ENCODE results near the gene TCF7L2.

Gene TCF7L2

DNA sequence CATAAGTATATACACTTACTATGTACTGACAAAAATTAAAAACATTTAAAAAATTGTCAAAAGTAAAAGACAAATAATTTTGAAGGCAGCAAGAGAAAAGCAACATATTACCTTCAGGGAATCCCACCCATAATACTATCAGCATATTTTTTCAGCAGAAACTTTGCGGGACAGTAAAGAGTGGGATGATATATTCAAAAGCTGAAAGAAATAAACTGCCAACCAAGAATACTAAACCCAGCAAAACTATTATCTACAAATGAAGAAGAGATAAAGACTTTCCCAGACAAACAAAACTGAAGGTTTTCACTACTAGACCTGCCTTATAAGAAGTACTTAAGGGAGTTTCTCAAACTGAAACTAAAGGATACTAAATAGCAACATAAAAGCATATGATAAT lies 257.9 kb downstream of the TCF7L2 start:
- Histone ChIP-seq H4K8ac (ENCODE audit: low read length) (no peak overlapping the region), H3K4me1 (ENCODE audit: control insufficient read depth, insufficient read depth, low read depth, low read length) (no peaks in the 10 kb centered on the region), H4K91ac (ENCODE audit: low read length) (no peak overlapping the region), H2AK5ac (ENCODE audit: low read length, severe bottlenecking) (no peak overlapping the region), H2BK5ac (ENCODE audit: low read depth, low read length, poor library complexity, severe bottlenecking) (no peak overlapping the region), H3K14ac (ENCODE audit: low read length in 2 of 2) (no peak overlapping the region), H3K4me2 (ENCODE audit: low read length, poor library complexity, severe bottlenecking) (no peak overlapping the region), H3K4ac (ENCODE audit: low read depth in 1 of 2, low read length in 2 of 2) (no peak overlapping the region), H3K36me3 (ENCODE audit: control insufficient read depth in 1 of 2, insufficient read depth in 2 of 2, low read depth in 1 of 2, low read length in 2 of 2) (no peaks in the 10 kb centered on the region), H3K27me3 (ENCODE audit: control insufficient read depth in 1 of 2, insufficient read depth in 1 of 2, low read length in 2 of 2) (no peaks in the 10 kb centered on the region), H3K23ac (ENCODE audit: low read length in 2 of 2) (no peak overlapping the region), H3K79me1 (replicated peaks; ENCODE audit: low read length, poor library complexity, severe bottlenecking) (no peaks in the 10 kb centered on the region), H3K4me3 (ENCODE audit: insufficient read depth in 1 of 2, low read depth in 1 of 2, low read length in 2 of 2) (no peak overlapping the region), H2BK12ac (ENCODE audit: low read length in 2 of 2) (no peak overlapping the region), H3K9me3 (ENCODE audit: control insufficient read depth, low read length) (peaks cover 77% of the 10 kb centered on the region), H3K9ac (ENCODE audit: low read length) (no peak overlapping the region), H3K18ac (ENCODE audit: low read depth in 1 of 2, low read length in 2 of 2) (no peak overlapping the region), H2BK120ac (ENCODE audit: low read depth, low read length) (no peak overlapping the region), H3K27ac (ENCODE audit: low read length, poor library complexity, severe bottlenecking) (no peak overlapping the region), H2BK15ac (ENCODE audit: low read depth, poor library complexity, severe bottlenecking) (no peak overlapping the region), H2AFZ (ENCODE audit: low read depth, low read length) (no peak overlapping the region)
- WGBS = no CpG with 5 or more reads among the region's 1 CpG
- DNase-seq = no peak

DNA sequence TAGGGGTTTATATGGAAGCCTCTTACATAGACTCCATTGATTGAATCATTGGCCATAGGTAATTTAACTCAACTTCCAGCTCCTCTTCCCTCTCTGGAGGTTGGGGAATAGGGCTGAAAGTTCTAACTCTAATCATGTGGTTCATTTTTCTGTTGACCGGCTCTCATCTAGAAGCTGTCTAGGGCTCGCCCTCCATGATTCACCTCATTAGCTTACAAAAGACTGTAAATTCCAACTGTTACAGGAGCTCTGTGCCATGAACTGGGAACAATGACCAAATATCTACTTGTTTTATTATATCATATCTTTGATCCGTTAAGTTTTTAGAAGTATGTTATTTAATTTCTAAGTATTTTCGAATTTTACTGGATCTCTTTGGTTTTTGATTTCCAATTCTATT lies 263.0 kb downstream of the TCF7L2 start:
- H2BK15ac ChIP-seq (ENCODE audit: low read depth, poor library complexity, severe bottlenecking) = no peak overlapping the region
- H3K79me1 ChIP-seq (replicated peaks; ENCODE audit: low read length, poor library complexity, severe bottlenecking) = no peaks in the 10 kb centered on the region
- no peaks in the 10 kb centered on the region for H3K27me3 ChIP-seq (ENCODE audit: control insufficient read depth in 1 of 2, insufficient read depth in 1 of 2, low read length in 2 of 2)
- H4K8ac ChIP-seq (ENCODE audit: low read length) = no peak overlapping the region
- no peak for DNase-seq
- peaks cover 36% of the 10 kb centered on the region for H3K9me3 ChIP-seq (ENCODE audit: control insufficient read depth, low read length)
- WGBS = 83% methylated on average over 2 of the region's 4 CpGs
- no peak overlapping the region for H2AK5ac ChIP-seq (ENCODE audit: low read length, severe bottlenecking)
- H3K9ac ChIP-seq (ENCODE audit: low read length) = no peak overlapping the region
- no peak overlapping the region for H2BK120ac ChIP-seq (ENCODE audit: low read depth, low read length)
- no peak overlapping the region for H2AFZ ChIP-seq (ENCODE audit: low read depth, low read length)
- H3K4me3 ChIP-seq (ENCODE audit: insufficient read depth in 1 of 2, low read depth in 1 of 2, low read length in 2 of 2) = no peak overlapping the region
- no peak overlapping the region for H3K18ac ChIP-seq (ENCODE audit: low read depth in 1 of 2, low read length in 2 of 2)
- H4K91ac ChIP-seq (ENCODE audit: low read length) = no peak overlapping the region
- H3K23ac ChIP-seq (ENCODE audit: low read length in 2 of 2) = no peak overlapping the region
- H3K14ac ChIP-seq (ENCODE audit: low read length in 2 of 2) = no peak overlapping the region
- no peak overlapping the region for H2BK12ac ChIP-seq (ENCODE audit: low read length in 2 of 2)
- no peaks in the 10 kb centered on the region for H3K36me3 ChIP-seq (ENCODE audit: control insufficient read depth in 1 of 2, insufficient read depth in 2 of 2, low read depth in 1 of 2, low read length in 2 of 2)
- H3K27ac ChIP-seq (ENCODE audit: low read length, poor library complexity, severe bottlenecking) = no peak overlapping the region
- no peaks in the 10 kb centered on the region for H3K4me1 ChIP-seq (ENCODE audit: control insufficient read depth, insufficient read depth, low read depth, low read length)
- H3K4me2 ChIP-seq (ENCODE audit: low read length, poor library complexity, severe bottlenecking) = no peak overlapping the region
- H2BK5ac ChIP-seq (ENCODE audit: low read depth, low read length, poor library complexity, severe bottlenecking) = no peak overlapping the region
- no peak overlapping the region for H3K4ac ChIP-seq (ENCODE audit: low read depth in 1 of 2, low read length in 2 of 2)

DNA sequence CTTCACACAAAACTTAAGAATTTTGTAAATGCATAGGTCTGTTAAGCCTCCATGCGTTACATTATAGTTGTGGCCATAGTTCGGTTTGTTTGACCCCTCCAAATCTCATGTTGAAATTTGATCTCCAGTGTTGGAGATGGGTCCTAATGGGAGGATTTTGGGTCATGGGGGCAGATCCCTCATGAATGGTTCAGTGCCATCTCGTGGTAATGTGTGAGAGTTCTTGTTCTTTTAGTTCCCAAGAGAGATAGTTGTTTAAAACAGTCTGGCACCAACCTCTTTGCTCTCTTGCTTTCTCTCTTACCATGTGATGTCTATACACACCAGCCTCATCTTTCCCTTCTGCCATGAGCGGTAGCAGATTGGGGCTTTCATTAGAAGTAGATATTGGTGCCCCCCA lies 264.3 kb downstream of the TCF7L2 start:
- H3K27me3 ChIP-seq (ENCODE audit: control insufficient read depth in 1 of 2, insufficient read depth in 1 of 2, low read length in 2 of 2) = no peaks in the 10 kb centered on the region
- no peak overlapping the region for H3K18ac ChIP-seq (ENCODE audit: low read depth in 1 of 2, low read length in 2 of 2)
- H2BK12ac ChIP-seq (ENCODE audit: low read length in 2 of 2) = no peak overlapping the region
- H4K8ac ChIP-seq (ENCODE audit: low read length) = no peak overlapping the region
- H2BK15ac ChIP-seq (ENCODE audit: low read depth, poor library complexity, severe bottlenecking) = no peak overlapping the region
- H3K4me3 ChIP-seq (ENCODE audit: insufficient read depth in 1 of 2, low read depth in 1 of 2, low read length in 2 of 2) = no peak overlapping the region
- H3K27ac ChIP-seq (ENCODE audit: low read length, poor library complexity, severe bottlenecking) = no peak overlapping the region
- H3K23ac ChIP-seq (ENCODE audit: low read length in 2 of 2) = no peak overlapping the region
- no peak overlapping the region for H2BK5ac ChIP-seq (ENCODE audit: low read depth, low read length, poor library complexity, severe bottlenecking)
- no peaks in the 10 kb centered on the region for H3K4me1 ChIP-seq (ENCODE audit: control insufficient read depth, insufficient read depth, low read depth, low read length)
- DNase-seq = no peak
- no peak overlapping the region for H2AK5ac ChIP-seq (ENCODE audit: low read length, severe bottlenecking)
- H2AFZ ChIP-seq (ENCODE audit: low read depth, low read length) = no peak overlapping the region
- no peak overlapping the region for H3K14ac ChIP-seq (ENCODE audit: low read length in 2 of 2)
- H3K9me3 ChIP-seq (ENCODE audit: control insufficient read depth, low read length) = peaks cover 23% of the 10 kb centered on the region
- 72% methylated on average over 4 of the region's 4 CpGs for WGBS
- H3K4ac ChIP-seq (ENCODE audit: low read depth in 1 of 2, low read length in 2 of 2) = no peak overlapping the region
- no peak overlapping the region for H4K91ac ChIP-seq (ENCODE audit: low read length)
- no peak overlapping the region for H3K9ac ChIP-seq (ENCODE audit: low read length)
- no peaks in the 10 kb centered on the region for H3K79me1 ChIP-seq (replicated peaks; ENCODE audit: low read length, poor library complexity, severe bottlenecking)
- no peaks in the 10 kb centered on the region for H3K36me3 ChIP-seq (ENCODE audit: control insufficient read depth in 1 of 2, insufficient read depth in 2 of 2, low read depth in 1 of 2, low read length in 2 of 2)
- H3K4me2 ChIP-seq (ENCODE audit: low read length, poor library complexity, severe bottlenecking) = no peak overlapping the region
- H2BK120ac ChIP-seq (ENCODE audit: low read depth, low read length) = no peak overlapping the region

DNA sequence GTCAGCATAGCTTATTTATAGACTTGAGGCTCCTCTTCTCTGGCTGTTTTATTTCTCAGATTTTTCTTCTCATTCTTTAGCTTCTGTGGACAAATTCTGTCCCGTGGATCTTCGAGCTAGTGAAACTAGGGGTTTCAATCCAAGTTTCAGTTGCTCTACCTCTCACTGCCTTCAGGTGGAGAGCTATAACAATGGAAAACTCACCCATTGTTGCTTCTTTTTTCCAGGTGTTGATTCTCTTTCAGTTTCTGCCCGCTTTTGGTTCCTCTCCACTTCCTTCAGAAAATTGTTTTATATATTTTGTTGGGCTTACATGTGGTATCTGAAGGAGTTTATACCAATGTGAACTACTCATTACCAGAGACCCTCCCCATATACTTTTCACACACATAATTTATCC lies 266.1 kb downstream of the TCF7L2 start:
- H2BK15ac ChIP-seq (ENCODE audit: low read depth, poor library complexity, severe bottlenecking) = no peak overlapping the region
- H3K4ac ChIP-seq (ENCODE audit: low read depth in 1 of 2, low read length in 2 of 2) = no peak overlapping the region
- no peak overlapping the region for H3K4me2 ChIP-seq (ENCODE audit: low read length, poor library complexity, severe bottlenecking)
- no peak overlapping the region for H3K14ac ChIP-seq (ENCODE audit: low read length in 2 of 2)
- no peak overlapping the region for H2BK120ac ChIP-seq (ENCODE audit: low read depth, low read length)
- no peaks in the 10 kb centered on the region for H3K4me1 ChIP-seq (ENCODE audit: control insufficient read depth, insufficient read depth, low read depth, low read length)
- no peaks in the 10 kb centered on the region for H3K27me3 ChIP-seq (ENCODE audit: control insufficient read depth in 1 of 2, insufficient read depth in 1 of 2, low read length in 2 of 2)
- no peak overlapping the region for H2AK5ac ChIP-seq (ENCODE audit: low read length, severe bottlenecking)
- H3K23ac ChIP-seq (ENCODE audit: low read length in 2 of 2) = no peak overlapping the region
- no peak overlapping the region for H4K91ac ChIP-seq (ENCODE audit: low read length)
- whole genome bisulfite sequencing = 76% methylated on average over 2 of the region's 3 CpGs
- peaks cover 15% of the 10 kb centered on the region for H3K9me3 ChIP-seq (ENCODE audit: control insufficient read depth, low read length)
- no peak overlapping the region for H3K27ac ChIP-seq (ENCODE audit: low read length, poor library complexity, severe bottlenecking)
- no peaks in the 10 kb centered on the region for H3K79me1 ChIP-seq (replicated peaks; ENCODE audit: low read length, poor library complexity, severe bottlenecking)
- peak overlapping the region; percentile 49 for H3K9ac ChIP-seq (ENCODE audit: low read length)
- H2BK5ac ChIP-seq (ENCODE audit: low read depth, low read length, poor library complexity, severe bottlenecking) = no peak overlapping the region
- DNase-seq = no peak
- no peaks in the 10 kb centered on the region for H3K36me3 ChIP-seq (ENCODE audit: control insufficient read depth in 1 of 2, insufficient read depth in 2 of 2, low read depth in 1 of 2, low read length in 2 of 2)
- peak overlapping the region in 1 of 2 experiments; percentile 47 for H3K4me3 ChIP-seq (ENCODE audit: insufficient read depth in 1 of 2, low read depth in 1 of 2, low read length in 2 of 2)
- H2AFZ ChIP-seq (ENCODE audit: low read depth, low read length) = no peak overlapping the region
- no peak overlapping the region for H4K8ac ChIP-seq (ENCODE audit: low read length)
- no peak overlapping the region for H3K18ac ChIP-seq (ENCODE audit: low read depth in 1 of 2, low read length in 2 of 2)
- H2BK12ac ChIP-seq (ENCODE audit: low read length in 2 of 2) = no peak overlapping the region
